Measurements from ENCODE around the gene ANKFY1. TPM values are rescaled to one million over a fixed set of nuclear protein-coding genes. Genes with fewer than 3 reads are reported as not detected.
"Not testable (repeated sequence)": the region's sequence is repeated elsewhere in the genome, so short reads cannot be mapped to it uniquely, and the experiment has no call there.

Gene ANKFY1
- total RNA-seq, 2 donors from 2014 or later, result 31.7 to 48.3 TPM

DNA sequence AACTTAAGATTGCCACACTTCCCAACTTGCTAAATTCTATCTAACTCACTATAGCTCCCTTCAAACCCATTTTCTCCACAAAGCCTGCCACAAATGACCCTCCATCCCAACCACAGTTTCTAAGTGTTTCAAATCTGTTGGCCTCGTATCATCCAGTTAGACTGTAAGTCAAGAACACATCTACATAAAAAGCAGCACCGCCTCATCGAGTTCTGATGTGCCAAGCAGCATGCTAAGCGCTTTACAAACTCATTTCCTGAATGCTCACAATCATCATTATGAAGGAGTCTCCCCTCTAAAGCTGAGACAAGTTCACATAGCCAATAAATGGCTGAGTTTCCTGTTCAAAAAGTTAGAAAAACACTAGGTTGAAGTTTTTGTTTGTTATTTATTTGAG lies 9.2 kb upstream of the ANKFY1 start:
- Mint-ChIP-seq H3K4me1 (peaks cover 4% of the 10 kb centered on the region), H3K27ac (no peak overlapping the region), H3K36me3 (ENCODE audit: low read depth) (peaks cover 73% of the 10 kb centered on the region), H3K27me3 (no peaks in the 10 kb centered on the region), H3K9me3 (no peaks in the 10 kb centered on the region), H3K4me3 (no peak overlapping the region)
- no peak for ATAC-seq (replicated peaks)

DNA sequence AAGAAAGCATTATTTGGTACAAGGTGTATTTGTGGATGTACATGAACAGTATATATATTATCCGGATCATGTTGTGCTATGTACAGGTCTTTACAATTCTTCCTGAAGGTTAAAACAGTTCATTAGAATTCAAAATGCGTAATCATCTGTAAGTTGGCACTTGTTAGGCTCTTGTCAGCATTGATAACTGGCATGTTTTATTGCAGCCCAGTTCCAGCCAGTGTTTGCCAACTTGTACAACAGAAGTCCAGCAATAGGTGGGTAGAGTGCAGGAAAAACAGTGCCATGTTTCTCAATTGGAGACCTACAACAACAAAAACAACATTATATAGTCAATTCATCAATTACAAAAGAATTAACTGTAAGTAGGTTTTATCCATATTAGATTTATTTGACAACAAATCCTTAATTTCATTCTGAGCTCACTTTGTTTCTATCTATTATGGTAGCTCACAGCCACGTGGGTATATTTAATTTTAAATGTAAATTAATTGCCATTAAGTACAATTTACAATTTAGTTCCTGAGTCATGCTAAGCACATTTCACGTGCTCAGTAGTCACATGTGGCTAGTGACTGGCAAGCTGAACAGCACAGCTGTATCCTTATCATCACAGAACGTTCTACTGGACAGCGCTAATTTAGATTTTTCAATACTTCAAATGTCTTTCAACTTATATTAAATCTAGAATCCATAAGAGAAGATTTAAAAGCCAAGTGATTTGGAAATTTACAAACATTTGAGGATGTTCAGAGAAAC lies 8.6 kb upstream of the ANKFY1 start:
- Mint-ChIP-seq H3K36me3 (ENCODE audit: low read depth) (peaks cover 68% of the 10 kb centered on the region), H3K27me3 (no peaks in the 10 kb centered on the region), H3K9me3 (no peaks in the 10 kb centered on the region), H3K27ac (no peak overlapping the region), H3K4me3 (no peak overlapping the region), H3K4me1 (peaks cover 4% of the 10 kb centered on the region)
- no peak for ATAC-seq (replicated peaks)

DNA sequence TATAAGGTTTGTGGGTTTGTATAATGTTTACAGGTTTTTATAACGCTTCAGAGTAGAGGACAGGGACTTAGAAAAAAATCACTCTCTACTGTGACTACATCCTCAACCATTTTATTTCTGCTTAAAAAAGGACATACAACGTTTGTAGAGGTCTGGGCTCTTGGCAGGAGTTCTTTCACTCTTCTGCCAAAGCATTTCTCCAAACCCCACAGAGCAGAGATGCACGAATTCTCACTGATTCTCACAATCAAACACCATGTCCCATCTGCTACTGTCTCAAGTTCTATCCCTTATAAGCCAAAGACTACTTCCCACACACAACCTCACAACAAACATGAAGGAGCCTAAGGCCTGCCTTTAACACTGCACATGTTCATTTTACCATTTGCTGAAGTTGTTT lies 7.0 kb upstream of the ANKFY1 start:
- H3K27ac Mint-ChIP-seq, result no peak overlapping the region
- H3K4me1 Mint-ChIP-seq, result peaks cover 2% of the 10 kb centered on the region
- no peak for ATAC-seq (replicated peaks)
- peaks cover 57% of the 10 kb centered on the region for H3K36me3 Mint-ChIP-seq (ENCODE audit: low read depth)
- no peaks in the 10 kb centered on the region for H3K9me3 Mint-ChIP-seq
- H3K4me3 Mint-ChIP-seq, result no peak overlapping the region
- no peaks in the 10 kb centered on the region for H3K27me3 Mint-ChIP-seq

GRCh38 chr17:4269915-4270314 lies 6.1 kb upstream of the ANKFY1 start:
- H3K4me1 Mint-ChIP-seq, result no peaks in the 10 kb centered on the region
- H3K36me3 Mint-ChIP-seq (ENCODE audit: low read depth), result peaks cover 57% of the 10 kb centered on the region
- H3K4me3 Mint-ChIP-seq, result no peak overlapping the region
- H3K27me3 Mint-ChIP-seq, result no peaks in the 10 kb centered on the region
- H3K27ac Mint-ChIP-seq, result no peak overlapping the region
- ATAC-seq (replicated peaks), result no peak
- no peaks in the 10 kb centered on the region for H3K9me3 Mint-ChIP-seq

DNA sequence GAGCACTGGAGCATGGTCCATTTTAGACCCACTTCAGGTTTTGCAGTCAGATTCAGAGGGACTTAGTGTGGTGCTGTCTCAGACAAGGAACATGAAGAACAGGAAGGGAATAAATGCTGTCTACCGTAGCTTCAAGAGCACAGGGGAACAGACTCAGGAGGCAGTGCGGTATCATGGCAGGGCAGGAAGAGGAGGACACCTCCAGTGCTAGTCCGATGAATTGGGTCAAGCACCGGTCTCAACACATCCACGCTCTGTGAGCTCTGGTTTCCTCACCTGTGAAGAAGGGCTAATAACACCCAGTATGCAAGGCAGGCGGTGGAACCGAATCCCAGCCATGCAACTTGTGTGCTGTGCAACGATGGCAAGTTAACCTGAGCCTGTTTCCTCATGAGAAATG lies 3.6 kb upstream of the ANKFY1 start:
- no peak for ATAC-seq (replicated peaks)
- H3K4me3 Mint-ChIP-seq, result no peak overlapping the region

DNA sequence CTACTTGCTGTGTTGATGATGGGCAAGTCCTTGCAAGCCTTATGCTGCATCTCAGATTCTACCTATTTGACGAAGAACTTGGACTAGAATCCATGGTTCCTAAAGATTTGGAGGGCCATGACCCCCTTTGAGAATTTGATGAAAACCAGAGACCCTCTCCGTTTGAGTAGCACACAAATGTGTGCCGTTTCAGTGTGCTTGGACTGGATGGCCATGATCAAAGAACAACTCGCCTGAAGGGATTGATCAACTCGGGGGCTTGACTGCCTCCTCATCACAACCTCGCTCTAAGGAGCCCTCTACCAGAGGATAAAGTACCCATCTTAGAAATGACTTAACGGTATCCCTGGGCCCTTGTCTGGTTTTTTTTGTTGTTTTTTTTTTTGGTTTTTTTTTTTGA lies 2.8 kb upstream of the ANKFY1 start:
- Mint-ChIP-seq H3K27me3 (no peaks in the 10 kb centered on the region), H3K4me1 (peaks cover 17% of the 10 kb centered on the region), H3K9me3 (no peaks in the 10 kb centered on the region), H3K36me3 (ENCODE audit: low read depth) (peaks cover 40% of the 10 kb centered on the region), H3K27ac (no peak overlapping the region), H3K4me3 (no peak overlapping the region)
- ATAC-seq (replicated peaks), result no peak

More for the DNA sequence above, 3.6 kb upstream of the ANKFY1 start:
- Mint-ChIP-seq H3K27me3 (no peaks in the 10 kb centered on the region), H3K4me1 (peaks cover 13% of the 10 kb centered on the region), H3K9me3 (no peaks in the 10 kb centered on the region), H3K27ac (no peak overlapping the region), H3K36me3 (ENCODE audit: low read depth) (peaks cover 44% of the 10 kb centered on the region)

DNA sequence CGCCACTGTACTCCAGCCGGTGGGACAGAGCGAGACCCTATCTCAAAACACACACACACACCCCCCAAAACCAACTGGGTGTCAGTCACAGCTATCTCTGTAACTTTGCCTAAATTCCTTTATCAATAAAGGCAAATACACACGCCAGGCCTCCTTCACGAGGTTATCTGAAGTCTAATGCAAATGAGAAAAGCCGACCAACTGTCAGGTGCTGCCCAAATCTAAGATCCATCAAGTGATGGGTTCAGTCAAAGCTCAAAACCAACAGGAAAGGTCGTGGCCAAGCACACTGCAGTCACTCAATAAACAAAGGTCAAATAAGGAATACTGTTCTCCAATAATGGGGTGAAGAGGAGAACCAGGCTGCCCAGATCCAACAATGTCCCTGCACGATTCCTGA lies 1.1 kb downstream of the ANKFY1 start:
- H3K27me3 Mint-ChIP-seq, result no peaks in the 10 kb centered on the region
- ATAC-seq (replicated peaks), result no peak
- peaks cover 4% of the 10 kb centered on the region for H3K9me3 Mint-ChIP-seq
- peak overlapping the region; percentile 99 for H3K4me3 Mint-ChIP-seq
- peaks cover 27% of the 10 kb centered on the region for H3K36me3 Mint-ChIP-seq (ENCODE audit: low read depth)
- H3K4me1 Mint-ChIP-seq, result peaks cover 28% of the 10 kb centered on the region
- peak overlapping the region; percentile 23 for H3K27ac Mint-ChIP-seq

DNA sequence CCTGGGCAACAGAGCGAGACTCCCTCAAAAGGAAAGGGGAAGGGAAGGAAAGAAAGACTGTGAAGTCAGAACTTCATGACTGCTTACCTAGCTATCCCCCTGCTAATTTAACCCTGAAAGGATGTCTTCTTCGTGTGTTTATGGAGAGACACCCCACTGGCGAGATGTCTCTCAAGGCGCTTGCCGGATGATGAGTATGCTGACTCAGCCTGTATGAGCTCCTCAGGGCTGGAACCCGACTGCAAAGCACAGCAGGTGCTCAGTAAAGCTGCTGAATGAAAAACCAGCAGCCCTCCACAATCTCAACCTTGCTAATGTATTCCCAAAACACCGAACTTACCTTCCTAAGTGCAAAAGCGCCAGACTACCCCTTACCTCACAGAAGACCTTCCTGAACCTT lies 2.3 kb downstream of the ANKFY1 start:
- Mint-ChIP-seq H3K4me3 (no peak overlapping the region), H3K9me3 (peaks cover 4% of the 10 kb centered on the region), H3K36me3 (ENCODE audit: low read depth) (peaks cover 37% of the 10 kb centered on the region), H3K27me3 (no peaks in the 10 kb centered on the region), H3K27ac (peak overlapping the region; percentile 10), H3K4me1 (peaks cover 40% of the 10 kb centered on the region)
- no peak for ATAC-seq (replicated peaks)

DNA sequence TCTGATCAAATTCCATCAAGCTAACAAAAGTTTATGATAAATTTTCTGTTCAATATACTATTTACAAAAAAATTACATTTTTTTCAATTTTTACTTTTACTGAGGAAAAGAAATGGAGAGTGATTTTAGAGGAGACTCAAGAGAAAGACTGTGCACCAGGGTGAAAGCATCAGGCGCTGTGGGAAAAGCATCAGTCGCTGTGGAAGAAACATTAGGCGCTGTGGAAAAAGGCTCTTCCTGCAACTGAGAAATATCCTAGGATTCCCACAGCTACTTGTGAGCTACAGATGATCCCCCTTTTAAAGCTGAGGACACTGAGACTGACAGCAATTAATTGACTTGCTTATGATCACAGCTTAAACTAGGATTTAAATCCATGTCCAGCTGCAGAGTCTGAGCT lies 4.9 kb downstream of the ANKFY1 start:
- Mint-ChIP-seq H3K4me3 (no peak overlapping the region), H3K27me3 (no peaks in the 10 kb centered on the region), H3K9me3 (peaks cover 4% of the 10 kb centered on the region), H3K4me1 (peaks cover 34% of the 10 kb centered on the region), H3K36me3 (ENCODE audit: low read depth) (peaks cover 46% of the 10 kb centered on the region), H3K27ac (no peak overlapping the region)
- no peak for ATAC-seq (replicated peaks)

- peak; percentile 96 for ATAC-seq (replicated peaks)
- Mint-ChIP-seq H3K9me3 (peaks cover 4% of the 10 kb centered on the region), H3K4me1 (peaks cover 37% of the 10 kb centered on the region), H3K4me3 (peak overlapping the region; percentile 1), H3K36me3 (ENCODE audit: low read depth) (peaks cover 44% of the 10 kb centered on the region), H3K27me3 (no peaks in the 10 kb centered on the region), H3K27ac (peak overlapping the region; percentile 53)
Measured at GRCh38 chr17:4256952-4257351, 6.8 kb downstream of the ANKFY1 start.

GRCh38 chr17:4255271-4255670 lies 8.5 kb downstream of the ANKFY1 start:
- Mint-ChIP-seq H3K27ac (peak overlapping the region; percentile 12), H3K4me1 (peaks cover 31% of the 10 kb centered on the region), H3K36me3 (ENCODE audit: low read depth) (peaks cover 37% of the 10 kb centered on the region)
- not testable (repeated sequence) for H3K4me3 Mint-ChIP-seq; H3K9me3 Mint-ChIP-seq; H3K27me3 Mint-ChIP-seq; ATAC-seq (replicated peaks)

- no peak overlapping the region for H3K27ac Mint-ChIP-seq
- peaks cover 28% of the 10 kb centered on the region for H3K36me3 Mint-ChIP-seq (ENCODE audit: low read depth)
- ATAC-seq (replicated peaks), result no peak
- peaks cover 30% of the 10 kb centered on the region for H3K4me1 Mint-ChIP-seq
- H3K9me3 Mint-ChIP-seq, result no peaks in the 10 kb centered on the region
- no peak overlapping the region for H3K4me3 Mint-ChIP-seq
- H3K27me3 Mint-ChIP-seq, result no peaks in the 10 kb centered on the region
Measured at GRCh38 chr17:4250887-4251286, 12.9 kb downstream of the ANKFY1 start.

DNA sequence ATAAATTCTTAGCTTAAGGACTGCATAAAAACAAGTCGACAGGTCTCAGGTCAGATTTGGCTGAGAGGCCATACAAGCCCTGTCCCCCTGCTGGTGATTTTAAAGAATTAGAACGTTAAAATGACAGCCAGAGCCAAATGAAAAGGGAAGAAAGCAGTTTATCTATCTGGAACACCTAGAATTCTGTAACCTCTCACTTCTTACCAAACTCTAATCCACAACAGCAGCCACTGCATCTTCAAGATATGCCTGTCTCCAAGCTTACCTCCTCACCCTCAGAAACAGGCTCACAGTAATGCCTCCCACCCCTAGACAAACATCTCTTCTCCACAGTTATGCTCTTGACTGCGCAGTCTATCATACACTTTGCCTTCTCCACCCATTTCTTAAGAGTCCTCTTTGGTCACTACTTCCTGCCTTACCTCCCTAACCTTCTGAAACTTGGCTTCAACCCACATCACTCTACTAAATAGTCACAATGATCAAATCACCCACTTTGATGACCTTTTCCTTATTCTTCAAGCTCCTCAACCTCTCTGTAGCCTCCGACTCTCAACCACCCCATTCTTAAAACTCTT lies 14.2 kb downstream of the ANKFY1 start:
- peak overlapping the region; percentile 0 for H3K4me3 Mint-ChIP-seq
- H3K36me3 Mint-ChIP-seq (ENCODE audit: low read depth), result peaks cover 25% of the 10 kb centered on the region
- peak overlapping the region; percentile 82 for H3K27ac Mint-ChIP-seq
- no peaks in the 10 kb centered on the region for H3K9me3 Mint-ChIP-seq
- no peaks in the 10 kb centered on the region for H3K27me3 Mint-ChIP-seq
- peak; percentile 38 for ATAC-seq (replicated peaks)
- H3K4me1 Mint-ChIP-seq, result peaks cover 37% of the 10 kb centered on the region

- H3K27me3 Mint-ChIP-seq, result no peaks in the 10 kb centered on the region
- peak overlapping the region; percentile 48 for H3K27ac Mint-ChIP-seq
- peaks cover 37% of the 10 kb centered on the region for H3K4me1 Mint-ChIP-seq
- peaks cover 27% of the 10 kb centered on the region for H3K36me3 Mint-ChIP-seq (ENCODE audit: low read depth)
- no peak for ATAC-seq (replicated peaks)
- no peaks in the 10 kb centered on the region for H3K9me3 Mint-ChIP-seq
- no peak overlapping the region for H3K4me3 Mint-ChIP-seq
Measured at GRCh38 chr17:4248504-4249277, 15.1 kb downstream of the ANKFY1 start.

DNA sequence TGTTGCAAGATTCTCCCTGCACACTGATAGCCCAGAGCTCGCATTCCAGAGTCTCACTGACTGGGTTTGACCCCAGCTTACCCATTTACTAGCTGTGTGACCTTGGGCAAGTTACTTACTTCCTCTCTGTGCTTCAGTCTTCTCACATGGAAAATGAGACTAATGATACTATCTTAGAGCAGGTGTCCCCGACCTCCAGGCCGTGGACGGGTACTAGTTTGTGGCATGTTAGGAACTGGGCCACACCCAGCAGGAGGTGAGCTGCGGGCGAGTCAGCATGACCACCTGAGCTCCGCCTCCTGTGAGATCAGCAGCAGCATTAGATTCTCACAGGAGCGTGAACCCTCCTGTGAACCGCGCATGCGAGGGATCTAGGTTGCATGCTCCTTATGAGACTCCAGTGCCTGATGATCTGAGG lies 15.8 kb downstream of the ANKFY1 start:
- Mint-ChIP-seq H3K4me1 (peaks cover 32% of the 10 kb centered on the region), H3K4me3 (no peak overlapping the region), H3K27me3 (no peaks in the 10 kb centered on the region), H3K27ac (peak overlapping the region; percentile 48), H3K9me3 (no peaks in the 10 kb centered on the region), H3K36me3 (ENCODE audit: low read depth) (peaks cover 29% of the 10 kb centered on the region)
- ATAC-seq (replicated peaks), result no peak

All from activated T-helper 17 cell treated with anti-CD3 and anti-CD28 coated beads, Interleukin-2, amount 50 U/mL, for 72 hours (primary cell).